Measurements from ENCODE around the gene PAQR5.
A peak's percentile ranks its signal among the peaks of the same experiment; 100 is the strongest.
"Not testable (repeated sequence)": the region's sequence is repeated elsewhere in the genome, so short reads cannot be mapped to it uniquely, and the experiment has no call there.

The PAQR5 gene

GRCh38 chr15:69298697-69299441 lies at the start of gene PAQR5:
PAQR5 (plus strand) TSS chr15:69298912; CDS start chr15:69360081, 61,169 bp downstream.
- DNase-seq = peak; percentile 56

GRCh38 chr15:69253156-69253555 lies 45.6 kb upstream of the PAQR5 start:
- DNase-seq = peak; percentile 47

- peak; percentile 55 for DNase-seq
These were observed 33.3 kb upstream of the PAQR5 start for GRCh38 chr15:69265347-69265955.

- DNase-seq = no peak
These were observed 27.5 kb upstream of the PAQR5 start for GRCh38 chr15:69271217-69271616.

GRCh38 chr15:69272139-69272538 lies 26.6 kb upstream of the PAQR5 start:
- DNase-seq = no peak

- DNase-seq = no peak
These were observed 25.8 kb upstream of the PAQR5 start for GRCh38 chr15:69272891-69273290.

GRCh38 chr15:69275074-69275670 lies 23.5 kb upstream of the PAQR5 start:
- DNase-seq = no peak

GRCh38 chr15:69275933-69276560 lies 22.7 kb upstream of the PAQR5 start:
- DNase-seq = no peak

GRCh38 chr15:69277316-69277715 lies 21.4 kb upstream of the PAQR5 start:
- DNase-seq = no peak

GRCh38 chr15:69279636-69280035 lies 19.1 kb upstream of the PAQR5 start:
- no peak for DNase-seq

GRCh38 chr15:69280783-69281182 lies 17.9 kb upstream of the PAQR5 start:
- DNase-seq = no peak

GRCh38 chr15:69282104-69282743 lies 16.5 kb upstream of the PAQR5 start:
- DNase-seq = no peak

GRCh38 chr15:69285834-69286233 lies 12.9 kb upstream of the PAQR5 start:
- DNase-seq = no peak

- DNase-seq = no peak
These were observed 10.7 kb upstream of the PAQR5 start for GRCh38 chr15:69288011-69288410.

- DNase-seq = no peak
These were observed 10.0 kb upstream of the PAQR5 start for GRCh38 chr15:69288531-69289341.

GRCh38 chr15:69289342-69290146 lies 9.2 kb upstream of the PAQR5 start:
- no peak for DNase-seq

GRCh38 chr15:69290346-69291164 lies 8.2 kb upstream of the PAQR5 start:
- DNase-seq = no peak

- DNase-seq = not testable (repeated sequence)
These were observed 7.1 kb upstream of the PAQR5 start for GRCh38 chr15:69291651-69292050.

- no peak for DNase-seq
These were observed 5.8 kb upstream of the PAQR5 start for GRCh38 chr15:69292826-69293420.

Data from DMS53 (cell line).